Uterine smooth muscle cell (primary cell): ENCODE results near the gene OR52D1. TPM values are rescaled to one million over a fixed set of nuclear protein-coding genes. Genes with fewer than 3 reads are reported as not detected.

Experiments
- total RNA-seq: library from RNA; depleted of rRNA; stranded (reverse); fragments of >200 nt; gene quantifications from 2 replicates; pipeline ENCODE4 v1.2.3, GENCODE V29; 2014

The OR52D1 gene
- total RNA-seq, result not detected in 2 replicates

DNA sequence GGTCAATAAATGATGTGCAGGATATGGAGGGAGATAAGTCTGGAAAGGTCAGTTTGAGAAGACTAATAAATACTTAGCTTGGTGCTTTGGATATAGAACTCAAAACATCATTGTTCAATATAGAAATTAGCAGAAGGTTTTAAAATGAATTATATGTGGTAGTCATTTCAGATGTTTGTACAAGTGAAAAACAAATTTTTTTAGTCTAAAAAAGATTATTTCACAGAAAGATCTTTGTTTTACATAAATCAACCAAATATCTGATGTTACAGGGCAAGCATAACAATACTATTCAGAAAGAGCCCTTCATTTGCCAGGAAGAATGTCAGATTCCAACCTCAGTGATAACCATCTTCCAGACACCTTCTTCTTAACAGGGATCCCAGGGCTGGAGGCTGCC lies at the start of gene OR52D1:
Gene OR52D1, plus strand, starts transcription at position 301 of the 400 bp plus-strand sequence. Its CDS starts 22 bp downstream, at position 323.

DNA sequence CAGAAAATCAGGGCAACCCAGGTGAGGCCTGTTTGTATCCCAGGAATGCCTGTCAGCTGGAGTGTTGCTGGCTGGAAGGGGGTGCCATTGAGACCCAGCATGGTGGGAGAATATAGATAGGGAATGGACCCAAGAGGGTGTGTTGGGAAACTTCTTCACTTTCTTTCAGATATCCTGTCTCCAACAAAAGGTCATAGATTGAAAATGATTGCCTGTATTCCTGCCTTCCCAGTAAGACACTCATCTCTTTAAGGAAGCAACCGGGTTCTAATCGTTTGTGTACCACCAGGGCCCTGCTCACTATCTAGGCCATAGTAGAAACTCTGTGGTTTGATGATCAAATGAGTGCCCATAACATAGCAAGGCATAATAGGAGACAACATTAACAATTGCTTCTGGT lies 47.1 kb upstream of the OR52D1 start, which contains the start of gene OR51I1:
Gene OR51I1, minus strand, starts transcription at position 101 of the 400 bp plus-strand sequence. Its CDS starts 0 bp downstream, at position 101.

DNA sequence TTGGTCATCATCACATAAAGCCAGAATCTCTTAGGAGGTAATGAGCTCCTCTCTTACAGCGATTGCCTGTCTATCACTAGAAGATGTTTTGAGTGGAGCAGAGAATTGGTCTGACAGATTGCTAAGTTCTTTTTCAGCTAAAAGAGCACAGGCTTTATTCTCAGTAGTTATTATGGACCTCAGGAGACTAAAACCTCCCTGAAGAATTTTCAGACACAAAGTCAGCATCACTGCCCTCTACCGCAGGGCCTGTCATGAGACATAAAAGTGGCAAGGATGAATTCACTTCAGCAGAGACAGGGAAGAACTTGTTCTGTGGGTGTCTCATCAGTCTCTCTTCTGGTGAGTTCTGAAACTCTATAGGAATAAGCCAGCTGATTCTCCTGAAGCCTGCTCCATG lies 39.5 kb upstream of the OR52D1 start, which contains the start of gene OR51I2:
Gene OR51I2, plus strand, starts transcription at position 301 of the 400 bp plus-strand sequence. CDS start 4,166 bp downstream, outside the sequence.

DNA sequence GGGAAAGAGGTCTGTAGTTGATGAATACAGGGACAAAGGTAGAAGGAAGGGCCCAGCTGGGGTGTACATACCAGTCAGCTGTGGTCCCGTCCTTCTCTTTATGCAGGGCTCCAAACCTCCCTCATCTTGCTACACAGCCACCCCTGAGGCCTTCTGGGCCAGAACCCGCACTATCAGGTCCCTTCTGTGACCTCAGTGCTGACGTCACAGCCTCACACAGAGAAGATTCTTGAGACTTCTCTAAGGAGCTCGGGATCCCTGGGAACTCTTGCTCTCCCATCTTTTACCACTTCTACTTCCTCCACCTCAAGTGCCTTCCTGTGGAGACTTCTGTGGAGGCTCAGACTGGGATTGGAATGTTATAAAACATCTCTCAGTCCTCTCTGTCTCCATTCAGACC lies 21.3 kb downstream of the OR52D1 start, which contains the start of gene UBQLN3:
Gene UBQLN3, minus strand, starts transcription at position 155 of the 400 bp plus-strand sequence. CDS start 399 bp downstream, outside the sequence.

DNA sequence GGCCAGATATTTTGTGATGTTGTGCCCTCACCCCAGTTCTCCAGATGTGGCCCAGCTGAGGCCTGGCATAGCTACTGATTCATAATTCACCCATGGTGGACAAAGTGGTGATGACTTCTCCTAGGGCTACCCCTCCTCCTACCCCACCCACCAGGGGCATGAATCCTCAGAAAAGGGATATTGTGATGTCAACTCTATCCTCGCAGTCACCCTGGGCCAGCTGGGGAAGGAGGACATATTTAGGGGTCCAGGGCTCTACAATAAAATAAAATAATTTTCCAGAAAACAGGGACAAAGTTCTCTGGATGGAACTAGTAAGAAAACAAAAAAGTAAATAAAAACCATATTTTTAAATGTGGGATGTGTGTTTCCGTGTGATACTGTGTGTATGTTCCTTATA lies 28.1 kb downstream of the OR52D1 start, which contains the start of gene UBQLNL:
Gene UBQLNL, minus strand, starts transcription at position 101 of the 400 bp plus-strand sequence. CDS start 258 bp downstream, outside the sequence.

Other genes with a start within 250 kb of the OR52D1 start
- not detected in 2 replicates for gene HBG1, start 238.8 kb upstream of the OR52D1 start, total RNA-seq
- not detected in 2 replicates for gene HBG2, start 233.9 kb upstream of the OR52D1 start, total RNA-seq
- gene HBE1, start 218.7 kb upstream of the OR52D1 start, total RNA-seq, result not detected in 2 replicates
- 0.11 TPM in 1 of 2 replicates, not detected in the other for gene OR51B4, start 186.7 kb upstream of the OR52D1 start, total RNA-seq
- gene OR51B2, start 164.4 kb upstream of the OR52D1 start, total RNA-seq, result 0.12 TPM in 1 of 2 replicates, not detected in the other
- gene OR51B5, start 145.2 kb upstream of the OR52D1 start, total RNA-seq, result 0.12 TPM in 1 of 2 replicates, not detected in the other
- gene OR51B6, start 137.2 kb upstream of the OR52D1 start, total RNA-seq, result not detected in 2 replicates
- 0.11 TPM in 1 of 2 replicates, not detected in the other for gene OR51M1, start 104.9 kb upstream of the OR52D1 start, total RNA-seq
- not detected in 2 replicates for gene OR51Q1, start 66.6 kb upstream of the OR52D1 start, total RNA-seq
- gene OR51I1, start 47.2 kb upstream of the OR52D1 start, total RNA-seq, result 0.11 TPM in 1 of 2 replicates, not detected in the other
- not detected in 2 replicates for gene OR51I2, start 39.4 kb upstream of the OR52D1 start, total RNA-seq
- gene UBQLN3, start 21.3 kb downstream of the OR52D1 start, total RNA-seq, result 0.12 TPM in 1 of 2 replicates, not detected in the other
- gene UBQLNL, start 28.0 kb downstream of the OR52D1 start, total RNA-seq, result not detected in 2 replicates
- gene OR52H1, start 59.9 kb downstream of the OR52D1 start, total RNA-seq, result 0.66 and 1.1 TPM in 2 replicates
- gene OR52B6, start 92.2 kb downstream of the OR52D1 start, total RNA-seq, result not detected in 2 replicates
- 6.5 and 12.2 TPM in 2 replicates for gene TRIM6, start 108.0 kb downstream of the OR52D1 start, total RNA-seq
- gene TRIM34, start 136.3 kb downstream of the OR52D1 start, total RNA-seq, result 10.1 and 12.6 TPM in 2 replicates
- 37.6 and 52.2 TPM in 2 replicates for gene TRIM5, start 196.4 kb downstream of the OR52D1 start, total RNA-seq
- gene TRIM22, start 201.1 kb downstream of the OR52D1 start, total RNA-seq, result 46.7 and 73.4 TPM in 2 replicates
- gene OR56B1, start 247.8 kb downstream of the OR52D1 start, total RNA-seq, result not detected in 2 replicates